ENCODE measurements around the gene CASS4. TPM values are rescaled to one million over a fixed set of nuclear protein-coding genes. Genes with fewer than 3 reads are reported as not detected.

CASS4 gene
- total and polyA plus RNA-seq, 2 donors (not counting 3 experiments of a cell fraction or from before 2014, with no cell fraction given), result not detected

GRCh38 chr20:56371977-56372376, 40.1 kb upstream of the CASS4 start:
- TF ChIP-seq GATA2 (IDR thresholded peaks at IDR 0.05; ENCODE audit: insufficient read depth, insufficient read length, low read depth, low read length), result no peak
- no peak for TF ChIP-seq POLR2AphosphoS5 (IDR thresholded peaks at IDR 0.05; ENCODE audit: insufficient read depth, low read depth, low read length)
- no peak for TF ChIP-seq MYC (IDR thresholded peaks at IDR 0.05; ENCODE audit: low read depth, low read length)
- TF ChIP-seq POLR2A (IDR thresholded peaks at IDR 0.05; ENCODE audit: low read depth, low read length), result no peak
- TF ChIP-seq JUN (IDR thresholded peaks at IDR 0.05; ENCODE audit: borderline replicate concordance, insufficient read depth, insufficient read length, low read depth), result no peak
- TF ChIP-seq MAX (IDR thresholded peaks at IDR 0.05; ENCODE audit: insufficient read depth, insufficient read length), result no peak
- TF ChIP-seq FOS (IDR thresholded peaks at IDR 0.05; ENCODE audit: borderline replicate concordance, insufficient read depth, low read length), result no peak
- TF ChIP-seq, protein P1, sequence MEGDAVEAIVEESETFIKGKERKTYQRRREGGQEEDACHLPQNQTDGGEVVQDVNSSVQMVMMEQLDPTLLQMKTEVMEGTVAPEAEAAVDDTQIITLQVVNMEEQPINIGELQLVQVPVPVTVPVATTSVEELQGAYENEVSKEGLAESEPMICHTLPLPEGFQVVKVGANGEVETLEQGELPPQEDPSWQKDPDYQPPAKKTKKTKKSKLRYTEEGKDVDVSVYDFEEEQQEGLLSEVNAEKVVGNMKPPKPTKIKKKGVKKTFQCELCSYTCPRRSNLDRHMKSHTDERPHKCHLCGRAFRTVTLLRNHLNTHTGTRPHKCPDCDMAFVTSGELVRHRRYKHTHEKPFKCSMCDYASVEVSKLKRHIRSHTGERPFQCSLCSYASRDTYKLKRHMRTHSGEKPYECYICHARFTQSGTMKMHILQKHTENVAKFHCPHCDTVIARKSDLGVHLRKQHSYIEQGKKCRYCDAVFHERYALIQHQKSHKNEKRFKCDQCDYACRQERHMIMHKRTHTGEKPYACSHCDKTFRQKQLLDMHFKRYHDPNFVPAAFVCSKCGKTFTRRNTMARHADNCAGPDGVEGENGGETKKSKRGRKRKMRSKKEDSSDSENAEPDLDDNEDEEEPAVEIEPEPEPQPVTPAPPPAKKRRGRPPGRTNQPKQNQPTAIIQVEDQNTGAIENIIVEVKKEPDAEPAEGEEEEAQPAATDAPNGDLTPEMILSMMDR (IDR thresholded peaks at IDR 0.05; ENCODE audit: extremely low read depth in 1 of 2, insufficient read depth in 1 of 2, low read depth in 1 of 2, low read length in 2 of 2), result no peak
- no peak for TF ChIP-seq EZH2 (IDR thresholded peaks at IDR 0.05; ENCODE audit: borderline replicate concordance, low read depth, low read length, severe bottlenecking)
- Histone ChIP-seq H3K9ac (replicated peaks; ENCODE audit: extremely low read depth, insufficient read depth, low read length) (no peak overlapping the region), H3K4me2 (ENCODE audit: insufficient read depth, low read length) (no peak overlapping the region), H3K9me1 (replicated peaks; ENCODE audit: control insufficient read depth, extremely low read depth, insufficient read depth, low read length) (no peaks in the 10 kb centered on the region), H3K27me3 (ENCODE audit: control insufficient read depth in 2 of 2, insufficient read depth in 2 of 2, low read length in 2 of 2) (no peaks in the 10 kb centered on the region), H4K20me1 (replicated peaks; ENCODE audit: control insufficient read depth, extremely low read depth, insufficient read depth, low read length) (no peaks in the 10 kb centered on the region), H3K27ac (ENCODE audit: insufficient read depth, low read depth, low read length) (no peak overlapping the region), H2AFZ (ENCODE audit: low read depth, low read length) (no peak overlapping the region), H3K9me3 (replicated peaks; ENCODE audit: control insufficient read depth, insufficient read depth, low read length) (no peaks in the 10 kb centered on the region), H3K4me1 (ENCODE audit: control insufficient read depth, extremely low read depth, insufficient read depth, low read length) (no peaks in the 10 kb centered on the region), H3K79me2 (ENCODE audit: control insufficient read depth, insufficient read depth, low read length) (peaks cover 34% of the 10 kb centered on the region), H3K36me3 (ENCODE audit: control insufficient read depth in 2 of 2, extremely low read depth in 1 of 2, insufficient read depth in 2 of 2, low read length in 2 of 2) (peaks cover 9 to 21% of the 10 kb centered on the region in 2 experiments), H3K4me3 (replicated peaks in 1 of 3; ENCODE audit: insufficient read depth in 1 of 3, low read depth in 1 of 3, low read length in 3 of 3) (no peak overlapping the region)
- intact Hi-C loops (cut with micrococcal nuclease), result no loop called here
- no TSS peak for BruUV-seq (replicated peaks)
- dilution Hi-C loops (cut with MboI; ENCODE audit: extremely low pct_ligation_motif_present, low sequenced_read_pairs), result no loop called here
- DNase-seq (ENCODE audit: low read depth, low spot score) (no peak), FAIRE-seq (no peak)
- CTCF ChIA-PET, result no interaction called here
- POLR2A ChIA-PET, result no interaction called here
